GM18508 (cell line): ENCODE data around the gene RAP2C.
"Not testable (repeated sequence)": the region's sequence is repeated elsewhere in the genome, so short reads cannot be mapped to it uniquely, and the experiment has no call there.

ENCODE experiments used
- ATAC-seq: cut with Tn5 transposase; IDR thresholded peaks from one replicate; pipeline ENCODE4 v1.9.1; 2021; ENCODE audit warnings: moderate number of reproducible peaks; ENCODE audit not compliant: insufficient read depth, unreplicated experiment

The RAP2C gene

DNA sequence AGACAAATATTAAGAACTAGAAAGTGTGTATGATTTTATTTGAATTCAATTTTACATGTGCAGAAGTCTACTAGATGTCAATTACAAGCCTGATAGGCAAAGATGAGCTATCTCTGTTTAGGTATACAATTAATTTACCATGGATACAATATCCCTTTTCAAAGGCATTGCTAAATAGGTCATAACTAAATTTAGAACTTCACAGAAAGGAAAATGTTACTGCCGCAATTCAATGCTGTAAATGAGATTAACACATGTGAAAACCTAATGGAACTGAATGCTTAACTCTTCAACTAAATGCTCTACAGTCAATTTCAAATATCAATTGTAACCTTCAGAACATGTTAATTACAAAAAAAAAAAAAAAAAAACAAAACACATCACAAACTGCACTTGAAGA is 14.6 kb downstream of the RAP2C start:
- no peak for ATAC-seq

DNA sequence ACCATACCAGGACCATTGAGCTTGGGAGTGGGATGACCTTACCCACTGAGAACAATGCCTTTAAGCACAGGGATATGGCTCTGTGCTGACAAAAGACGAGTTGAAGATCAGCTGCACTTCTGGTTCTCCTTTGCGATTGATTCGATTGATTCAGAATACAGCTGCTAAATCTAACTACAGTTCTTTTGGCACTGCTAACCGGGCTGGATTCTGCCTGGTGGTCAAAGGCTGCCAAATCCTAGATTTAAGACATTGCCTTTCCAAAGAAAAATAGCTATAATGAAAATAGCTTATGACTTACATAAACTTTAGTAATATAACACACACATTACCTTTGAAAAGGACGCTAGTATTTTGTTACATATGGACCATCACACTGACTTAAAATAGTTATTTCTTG is 18.3 kb downstream of the RAP2C start:
- ATAC-seq, result no peak

GRCh38 chrX:132199941-132200340 is 19.3 kb downstream of the RAP2C start:
- no peak for ATAC-seq

- no peak for ATAC-seq
Measured at GRCh38 chrX:132193872-132194574, 25.2 kb downstream of the RAP2C start.

DNA sequence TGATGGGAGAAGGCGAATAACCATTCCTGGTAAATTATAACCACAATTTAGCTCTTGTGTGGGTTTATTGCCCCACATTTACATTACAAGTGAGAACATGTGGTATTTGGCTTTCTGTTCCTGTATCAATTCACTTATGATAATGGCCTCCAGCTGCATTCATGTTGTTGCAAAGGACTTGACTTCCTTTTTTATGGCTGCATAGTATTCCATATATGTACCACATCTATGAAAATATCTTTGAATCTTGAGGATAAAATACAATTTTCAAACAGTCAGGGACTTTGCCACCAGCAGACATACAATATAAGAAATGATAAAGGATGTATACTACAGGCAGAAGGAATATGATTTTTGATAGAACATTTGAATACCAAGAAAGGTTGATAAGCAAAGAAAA is 27.3 kb downstream of the RAP2C start:
- no peak for ATAC-seq

DNA sequence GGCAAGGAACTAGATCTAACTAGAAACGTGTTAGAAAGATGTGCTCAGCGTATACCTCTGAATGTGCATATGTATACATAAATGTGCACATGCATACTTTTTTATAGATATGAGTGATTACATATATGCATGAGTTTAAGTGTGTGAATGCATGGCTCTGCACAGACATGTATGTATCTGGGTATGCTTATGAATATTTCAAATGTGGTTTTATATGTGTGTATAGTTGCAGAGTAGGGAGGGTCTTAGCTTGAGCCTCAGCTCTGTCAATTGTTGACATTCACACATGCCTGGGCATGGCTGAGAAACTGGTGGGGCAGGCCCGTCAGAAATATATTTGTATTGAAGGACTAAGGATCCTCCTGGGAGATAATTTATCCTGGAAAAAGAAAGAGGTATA is 31.1 kb downstream of the RAP2C start:
- no peak for ATAC-seq

DNA sequence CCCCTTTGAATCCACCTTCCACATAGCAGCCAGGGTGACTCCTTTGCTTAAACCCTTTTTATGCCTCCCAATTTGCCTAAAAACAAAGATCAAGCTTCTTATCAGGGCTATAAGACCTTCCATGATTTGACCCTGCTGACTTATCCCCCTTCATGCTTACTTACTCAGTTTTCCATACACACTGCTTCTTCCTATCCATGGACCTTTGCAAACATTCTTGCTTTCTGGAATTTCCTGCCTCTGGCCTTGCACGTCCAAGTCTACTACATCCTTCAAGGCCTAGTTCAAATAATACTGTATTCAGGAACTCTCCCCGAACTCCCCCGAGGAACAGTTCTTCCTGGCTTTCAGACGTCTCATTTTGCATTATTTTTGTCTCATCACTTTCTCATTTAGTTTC is 31.8 kb downstream of the RAP2C start:
- no peak for ATAC-seq

DNA sequence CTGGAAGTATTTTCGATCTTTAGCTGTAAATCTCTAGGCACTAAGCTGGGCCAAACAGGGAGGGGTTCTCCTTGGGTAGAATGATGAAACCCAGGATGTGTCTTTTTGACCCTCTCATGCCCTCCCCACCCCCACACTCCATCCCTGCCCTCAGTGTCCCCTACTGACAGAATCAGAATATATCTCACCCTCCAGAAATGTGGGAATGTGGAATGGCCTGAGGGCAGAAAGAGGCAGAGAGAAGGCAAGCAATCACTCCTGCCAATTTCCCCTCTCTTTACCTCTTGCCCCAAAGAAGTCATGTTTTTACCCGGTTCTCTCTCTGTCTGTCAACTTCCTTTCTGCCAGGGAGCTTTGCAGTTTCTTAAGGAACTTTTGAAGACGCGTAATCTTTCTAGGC is 34.4 kb downstream of the RAP2C start:
- no peak for ATAC-seq

DNA sequence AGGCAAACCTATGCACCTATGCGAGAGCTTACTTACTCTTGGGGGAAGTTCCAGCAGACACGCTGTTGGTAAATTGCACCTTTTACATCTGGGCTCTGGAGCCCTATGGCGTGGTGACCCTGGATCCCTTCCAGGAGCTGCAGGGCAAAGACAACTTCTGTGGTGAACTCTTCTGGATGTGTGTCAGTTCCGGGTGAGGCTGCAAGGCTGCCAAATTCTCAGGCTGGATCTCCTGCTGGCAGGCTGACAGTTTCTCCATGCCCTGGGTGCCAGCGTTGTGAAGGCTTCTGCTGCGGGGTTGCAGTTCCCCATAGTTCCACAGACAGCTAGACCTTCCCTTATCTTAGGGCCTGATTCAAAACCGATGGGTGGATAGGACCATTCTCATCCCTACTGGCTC is 37.9 kb downstream of the RAP2C start:
- no peak for ATAC-seq

DNA sequence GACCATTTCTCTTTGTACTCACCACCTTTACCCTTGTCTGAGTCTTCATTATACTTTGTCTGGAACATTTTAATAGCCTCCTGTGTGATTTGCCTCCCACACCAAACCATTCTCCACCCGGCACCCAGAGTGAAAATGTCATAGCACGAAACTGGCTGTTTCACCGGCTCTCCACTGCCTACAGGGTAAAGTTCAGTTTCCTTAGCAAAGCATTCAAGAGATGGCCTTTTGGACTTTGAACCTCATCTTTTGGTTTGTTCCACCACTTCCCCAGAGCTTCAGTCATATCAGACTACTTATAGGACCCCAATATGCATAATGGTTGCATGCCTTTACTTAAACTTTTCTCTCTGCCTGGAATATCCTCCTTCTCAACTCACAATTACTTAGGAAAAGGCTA is 38.3 kb downstream of the RAP2C start:
- ATAC-seq, result no peak

DNA sequence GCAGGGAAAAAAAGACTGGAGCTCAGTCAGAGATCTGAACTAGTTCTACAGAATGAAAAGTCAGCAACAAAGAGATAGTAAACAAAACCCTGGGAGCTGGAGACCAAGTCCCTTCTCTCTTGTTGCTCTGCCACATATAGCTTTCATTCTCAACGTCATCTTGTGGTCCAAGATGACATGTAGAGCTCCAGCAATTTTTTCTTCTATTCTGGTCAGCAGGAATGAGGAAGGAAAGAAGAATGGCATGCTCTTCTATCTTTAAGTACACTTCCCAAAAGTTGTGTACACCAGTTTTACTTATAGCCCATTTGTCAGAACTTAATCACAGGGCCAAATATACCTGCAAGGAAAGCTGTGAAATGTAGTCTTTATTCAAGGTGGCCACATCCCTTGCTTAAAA is 45.6 kb downstream of the RAP2C start:
- no peak for ATAC-seq

DNA sequence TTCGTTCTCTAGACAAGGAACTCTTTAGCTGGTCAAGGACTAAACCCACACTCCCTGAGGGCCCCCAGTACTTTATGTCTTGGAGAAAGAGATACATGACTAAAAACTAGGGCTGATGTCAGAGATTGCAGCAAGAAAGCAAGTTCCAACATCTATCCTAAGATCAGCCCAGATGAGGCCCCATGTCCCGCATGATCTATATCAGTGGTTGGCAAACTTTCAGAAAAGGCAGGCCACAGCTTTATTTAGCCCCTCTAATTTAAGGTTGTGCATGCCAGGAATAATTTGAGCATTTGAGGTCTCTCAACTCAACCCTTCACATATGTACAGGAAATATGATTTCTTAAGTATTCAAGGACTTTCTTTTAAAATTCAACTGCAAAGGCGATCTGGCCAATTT is 47.4 kb downstream of the RAP2C start:
- ATAC-seq, result no peak

DNA sequence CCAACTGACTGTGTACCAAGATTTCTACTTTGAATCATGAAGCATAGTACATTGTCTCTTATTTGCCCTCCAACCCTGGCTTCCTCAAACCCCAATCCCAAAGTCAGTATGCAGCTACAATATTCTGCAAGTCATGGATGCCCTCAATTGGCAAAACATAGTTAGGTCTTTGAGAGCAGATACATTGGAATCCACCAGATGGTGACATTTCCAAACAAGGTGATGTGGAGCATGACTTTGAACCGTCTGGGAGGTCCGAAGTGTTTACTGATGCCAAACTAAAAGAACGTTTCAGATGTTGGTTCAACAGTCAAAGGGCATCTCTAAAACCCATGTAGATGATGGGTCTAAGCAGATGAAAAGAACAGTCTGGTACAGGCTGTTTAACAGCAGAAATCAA is 47.8 kb downstream of the RAP2C start:
- ATAC-seq, result no peak

DNA sequence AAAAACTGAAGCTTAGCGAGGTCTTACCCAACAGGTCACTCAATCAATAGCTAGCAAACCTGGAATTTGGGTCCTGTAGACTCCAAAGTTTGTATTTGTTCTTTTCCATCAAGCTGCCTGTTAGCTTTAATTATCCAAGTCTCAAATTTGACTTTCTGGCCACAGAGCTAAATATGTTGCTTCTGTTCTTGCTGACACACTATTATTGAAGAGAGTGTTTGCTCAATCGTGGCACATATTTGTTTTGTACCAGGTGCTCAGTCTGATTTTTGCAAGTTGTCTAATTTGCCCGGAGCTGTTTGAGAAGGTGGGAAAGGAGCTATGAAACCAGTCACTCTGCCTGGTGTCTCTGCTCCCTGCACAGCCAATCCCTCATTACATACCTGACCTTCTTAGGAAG is 49.7 kb downstream of the RAP2C start:
- no peak for ATAC-seq

DNA sequence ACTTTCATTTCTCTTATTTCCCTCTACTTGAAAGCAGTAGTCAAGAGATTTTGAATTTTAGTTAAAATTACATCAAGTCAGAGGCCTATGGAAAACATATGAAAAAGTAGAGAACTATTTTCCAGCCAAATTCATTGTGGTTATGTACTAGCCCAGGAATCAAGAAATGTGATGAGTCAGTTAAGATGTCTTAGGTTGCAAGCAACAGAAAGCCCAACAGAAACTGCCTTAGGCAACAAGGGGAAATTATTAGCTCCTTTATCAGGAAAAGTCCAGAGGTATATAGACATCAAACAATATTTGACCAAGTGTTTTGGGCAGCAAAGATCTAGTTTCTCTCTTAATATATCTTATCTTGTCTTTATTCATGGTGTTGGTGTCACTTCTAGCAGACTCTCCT is 53.6 kb downstream of the RAP2C start:
- ATAC-seq, result no peak

DNA sequence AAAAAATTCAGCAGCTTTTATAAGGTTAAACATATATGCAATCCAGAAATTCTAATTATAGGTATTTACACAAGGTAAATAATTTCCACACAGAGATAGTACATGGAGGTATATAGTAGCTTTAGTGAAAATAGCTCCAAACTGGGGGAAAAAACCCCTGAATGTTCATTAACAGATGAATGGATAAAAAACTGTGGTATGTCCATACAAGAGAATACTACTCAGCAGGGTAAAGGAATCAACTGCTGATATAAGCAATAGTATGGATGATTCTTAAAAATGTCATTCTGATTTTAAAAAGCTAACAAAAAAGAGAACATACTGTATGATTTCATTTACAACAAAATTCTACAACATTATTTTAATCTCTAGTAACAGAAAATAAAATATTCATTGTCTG is 54.2 kb downstream of the RAP2C start:
- ATAC-seq, result no peak

DNA sequence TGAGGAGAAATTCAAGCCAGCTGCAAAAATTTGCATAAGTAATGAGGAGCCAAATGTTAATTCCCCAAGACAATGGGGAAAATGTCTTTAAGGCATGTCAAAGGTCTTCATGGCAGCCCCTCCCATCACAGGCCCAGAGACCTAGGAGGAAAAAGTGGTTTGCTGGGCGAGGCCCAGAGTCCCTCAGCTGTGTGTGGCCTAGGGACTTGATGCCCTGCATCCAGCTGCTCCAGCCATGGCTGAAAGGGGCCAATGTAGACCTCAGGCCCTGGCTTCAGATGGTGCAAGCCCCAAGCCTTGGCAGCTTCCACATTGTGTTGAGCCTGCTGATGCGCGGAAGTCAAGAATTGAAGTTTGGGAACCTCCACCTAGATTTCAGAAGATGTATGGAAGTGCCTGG is 56.2 kb downstream of the RAP2C start:
- ATAC-seq, result not testable (repeated sequence)

DNA sequence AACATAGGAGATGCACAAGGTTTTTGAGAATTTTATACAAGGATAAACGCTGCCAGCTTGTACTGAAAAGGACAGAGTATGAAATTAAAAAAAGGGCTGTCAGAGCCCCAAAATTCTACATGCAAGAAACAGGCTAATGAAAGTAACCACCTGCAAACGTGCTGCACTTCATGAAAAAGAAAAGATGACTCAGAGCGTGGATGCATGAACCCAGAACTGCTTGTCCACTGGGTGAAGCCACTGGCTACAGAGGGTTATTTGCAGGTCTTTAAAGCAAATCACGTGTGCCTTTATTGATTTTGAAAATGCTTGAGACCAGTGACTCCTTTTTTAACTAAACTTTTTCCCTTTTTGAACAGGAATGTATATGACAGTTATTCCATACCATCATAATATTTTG is 66.1 kb downstream of the RAP2C start:
- ATAC-seq, result no peak
